K562 (cell line): ENCODE measurements around the gene ZNF581. TPM values are rescaled to one million over a fixed set of nuclear protein-coding genes. Genes with fewer than 3 reads are reported as not detected.

Experiments used
- ETS1 ChIP-seq: conservative IDR thresholded peaks from 2 replicates; pipeline ENCODE4 v1.6.1; 2011; ENCODE audit warnings: low read depth, mild to moderate bottlenecking, low read length; ENCODE audit not compliant: control insufficient read depth
- HIVEP1 ChIP-seq: fragments of 250-450 bp; sonication (Bioruptor Pico); IDR thresholded peaks from 2 replicates; pipeline ENCODE4 v1.4.0; 2020; ENCODE audit warnings: mild to moderate bottlenecking
- ZNF449 ChIP-seq: fragments of 250-450 bp; sonication (Bioruptor Pico); IDR thresholded peaks from 2 replicates; pipeline ENCODE4 v1.8.0; 2022; ENCODE audit warnings: moderate library complexity, mild to moderate bottlenecking, inconsistent platforms
- polyA plus RNA-seq, 8 experiments: library from polyadenylated mRNA; depleted of rRNA in 4 of 8; stranded (reverse) in 5 of 8; unstranded in 3 of 8; fragments of >200 nt; fragmentation: Nextera tagmentation in 2 of 8; fragmentation: Illumina TruSeq in 1 of 8; extraction: Ambion mirVana in 2 of 8; extraction: Trizol in 1 of 8; gene quantifications; 2 replicates each; pipeline versions ENCODE4 v1.2.1 to v1.2.3, GENCODE V29; 2011 to 2014; ENCODE audit warnings: inconsistent platforms in 1 of 8, missing spikeins in 1 of 8
- total RNA-seq, 7 experiments: library from RNA; depleted of rRNA in 6 of 7; stranded (reverse); fragments of >200 nt in 6 of 7; fragmentation: Illumina TruSeq in 2 of 7; extraction: Trizol in 2 of 7; gene quantifications; 2 replicates each; pipeline versions ENCODE4 v1.2.1 to v1.2.3, GENCODE V29; 2011 to 2021; ENCODE audit warnings: low replicate concordance in 1 of 7
- TF ChIP-seq, protein P1 (sequence below), 2 experiments: fragments of 450-650 bp in 1 of 2; sonication (generic) in 1 of 2; formaldehyde crosslinking in 1 of 2; IDR thresholded peaks; 2 replicates each; pipeline versions ENCODE4 v1.7.1 to v1.9.0; 2016 to 2022; ENCODE audit warnings: inconsistent platforms in 1 of 2, mild to moderate bottlenecking in 1 of 2, missing genetic modification reagents in 1 of 2
- TF ChIP-seq, protein P2 (sequence below): fragments of 450-650 bp; IDR thresholded peaks from 2 replicates; pipeline ENCODE4 v1.6.1; 2018; ENCODE audit not compliant: partially characterized antibody
- TF ChIP-seq, protein P3 (sequence below): fragments of 450-650 bp; IDR thresholded peaks from 2 replicates; pipeline ENCODE4 v1.7.1; 2018; ENCODE audit warnings: mild to moderate bottlenecking, low read depth; ENCODE audit not compliant: partially characterized antibody

The ZNF581 gene
- total and polyA plus RNA-seq, 9 of the 15 experiments (the other 6 are each of a cell fraction or from before 2014, with no cell fraction given), result 2.4 to 39.4 (median 15.4) TPM

GRCh38 chr19:55654868-55655647, 11.6 kb downstream of the ZNF581 start, which contains the start of gene U2AF2 (continued):
- TF ChIP-seq, protein P1, sequence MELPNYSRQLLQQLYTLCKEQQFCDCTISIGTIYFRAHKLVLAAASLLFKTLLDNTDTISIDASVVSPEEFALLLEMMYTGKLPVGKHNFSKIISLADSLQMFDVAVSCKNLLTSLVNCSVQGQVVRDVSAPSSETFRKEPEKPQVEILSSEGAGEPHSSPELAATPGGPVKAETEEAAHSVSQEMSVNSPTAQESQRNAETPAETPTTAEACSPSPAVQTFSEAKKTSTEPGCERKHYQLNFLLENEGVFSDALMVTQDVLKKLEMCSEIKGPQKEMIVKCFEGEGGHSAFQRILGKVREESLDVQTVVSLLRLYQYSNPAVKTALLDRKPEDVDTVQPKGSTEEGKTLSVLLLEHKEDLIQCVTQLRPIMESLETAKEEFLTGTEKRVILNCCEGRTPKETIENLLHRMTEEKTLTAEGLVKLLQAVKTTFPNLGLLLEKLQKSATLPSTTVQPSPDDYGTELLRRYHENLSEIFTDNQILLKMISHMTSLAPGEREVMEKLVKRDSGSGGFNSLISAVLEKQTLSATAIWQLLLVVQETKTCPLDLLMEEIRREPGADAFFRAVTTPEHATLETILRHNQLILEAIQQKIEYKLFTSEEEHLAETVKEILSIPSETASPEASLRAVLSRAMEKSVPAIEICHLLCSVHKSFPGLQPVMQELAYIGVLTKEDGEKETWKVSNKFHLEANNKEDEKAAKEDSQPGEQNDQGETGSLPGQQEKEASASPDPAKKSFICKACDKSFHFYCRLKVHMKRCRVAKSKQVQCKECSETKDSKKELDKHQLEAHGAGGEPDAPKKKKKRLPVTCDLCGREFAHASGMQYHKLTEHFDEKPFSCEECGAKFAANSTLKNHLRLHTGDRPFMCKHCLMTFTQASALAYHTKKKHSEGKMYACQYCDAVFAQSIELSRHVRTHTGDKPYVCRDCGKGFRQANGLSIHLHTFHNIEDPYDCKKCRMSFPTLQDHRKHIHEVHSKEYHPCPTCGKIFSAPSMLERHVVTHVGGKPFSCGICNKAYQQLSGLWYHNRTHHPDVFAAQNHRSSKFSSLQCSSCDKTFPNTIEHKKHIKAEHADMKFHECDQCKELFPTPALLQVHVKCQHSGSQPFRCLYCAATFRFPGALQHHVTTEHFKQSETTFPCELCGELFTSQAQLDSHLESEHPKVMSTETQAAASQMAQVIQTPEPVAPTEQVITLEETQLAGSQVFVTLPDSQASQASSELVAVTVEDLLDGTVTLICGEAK (IDR thresholded peaks at IDR 0.05), result peak; percentile 93
- TF ChIP-seq, protein P1 (CRISPR knock-in tag; IDR thresholded peaks at IDR 0.05), result no peak
- TF ChIP-seq ETS1 (peak; percentile 42; the same call in 1 of the 2 replicates), HIVEP1 (no peak), ZNF449 (CRISPR knock-in tag) (no peak)
- TF ChIP-seq, protein P2, sequence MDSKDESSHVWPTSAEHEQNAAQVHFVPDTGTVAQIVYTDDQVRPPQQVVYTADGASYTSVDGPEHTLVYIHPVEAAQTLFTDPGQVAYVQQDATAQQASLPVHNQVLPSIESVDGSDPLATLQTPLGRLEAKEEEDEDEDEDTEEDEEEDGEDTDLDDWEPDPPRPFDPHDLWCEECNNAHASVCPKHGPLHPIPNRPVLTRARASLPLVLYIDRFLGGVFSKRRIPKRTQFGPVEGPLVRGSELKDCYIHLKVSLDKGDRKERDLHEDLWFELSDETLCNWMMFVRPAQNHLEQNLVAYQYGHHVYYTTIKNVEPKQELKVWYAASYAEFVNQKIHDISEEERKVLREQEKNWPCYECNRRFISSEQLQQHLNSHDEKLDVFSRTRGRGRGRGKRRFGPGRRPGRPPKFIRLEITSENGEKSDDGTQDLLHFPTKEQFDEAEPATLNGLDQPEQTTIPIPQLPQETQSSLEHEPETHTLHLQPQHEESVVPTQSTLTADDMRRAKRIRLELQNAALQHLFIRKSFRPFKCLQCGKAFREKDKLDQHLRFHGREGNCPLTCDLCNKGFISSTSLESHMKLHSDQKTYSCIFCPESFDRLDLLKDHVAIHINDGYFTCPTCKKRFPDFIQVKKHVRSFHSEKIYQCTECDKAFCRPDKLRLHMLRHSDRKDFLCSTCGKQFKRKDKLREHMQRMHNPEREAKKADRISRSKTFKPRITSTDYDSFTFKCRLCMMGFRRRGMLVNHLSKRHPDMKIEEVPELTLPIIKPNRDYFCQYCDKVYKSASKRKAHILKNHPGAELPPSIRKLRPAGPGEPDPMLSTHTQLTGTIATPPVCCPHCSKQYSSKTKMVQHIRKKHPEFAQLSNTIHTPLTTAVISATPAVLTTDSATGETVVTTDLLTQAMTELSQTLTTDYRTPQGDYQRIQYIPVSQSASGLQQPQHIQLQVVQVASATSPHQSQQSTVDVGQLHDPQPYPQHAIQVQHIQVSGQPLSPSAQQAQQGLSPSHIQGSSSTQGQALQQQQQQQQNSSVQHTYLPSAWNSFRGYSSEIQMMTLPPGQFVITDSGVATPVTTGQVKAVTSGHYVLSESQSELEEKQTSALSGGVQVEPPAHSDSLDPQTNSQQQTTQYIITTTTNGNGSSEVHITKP, result no peak
- TF ChIP-seq, protein P3, sequence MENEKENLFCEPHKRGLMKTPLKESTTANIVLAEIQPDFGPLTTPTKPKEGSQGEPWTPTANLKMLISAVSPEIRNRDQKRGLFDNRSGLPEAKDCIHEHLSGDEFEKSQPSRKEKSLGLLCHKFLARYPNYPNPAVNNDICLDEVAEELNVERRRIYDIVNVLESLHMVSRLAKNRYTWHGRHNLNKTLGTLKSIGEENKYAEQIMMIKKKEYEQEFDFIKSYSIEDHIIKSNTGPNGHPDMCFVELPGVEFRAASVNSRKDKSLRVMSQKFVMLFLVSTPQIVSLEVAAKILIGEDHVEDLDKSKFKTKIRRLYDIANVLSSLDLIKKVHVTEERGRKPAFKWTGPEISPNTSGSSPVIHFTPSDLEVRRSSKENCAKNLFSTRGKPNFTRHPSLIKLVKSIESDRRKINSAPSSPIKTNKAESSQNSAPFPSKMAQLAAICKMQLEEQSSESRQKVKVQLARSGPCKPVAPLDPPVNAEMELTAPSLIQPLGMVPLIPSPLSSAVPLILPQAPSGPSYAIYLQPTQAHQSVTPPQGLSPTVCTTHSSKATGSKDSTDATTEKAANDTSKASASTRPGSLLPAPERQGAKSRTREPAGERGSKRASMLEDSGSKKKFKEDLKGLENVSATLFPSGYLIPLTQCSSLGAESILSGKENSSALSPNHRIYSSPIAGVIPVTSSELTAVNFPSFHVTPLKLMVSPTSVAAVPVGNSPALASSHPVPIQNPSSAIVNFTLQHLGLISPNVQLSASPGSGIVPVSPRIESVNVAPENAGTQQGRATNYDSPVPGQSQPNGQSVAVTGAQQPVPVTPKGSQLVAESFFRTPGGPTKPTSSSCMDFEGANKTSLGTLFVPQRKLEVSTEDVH, result peak; percentile 83
